Left cardiac atrium (tissue), 4 donors: ENCODE data around the gene MINDY3. TPM values are rescaled to one million over a fixed set of nuclear protein-coding genes. Genes with fewer than 3 reads are reported as not detected.
"Not testable (repeated sequence)": the region's sequence is repeated elsewhere in the genome, so short reads cannot be mapped to it uniquely, and the experiment has no call there.

Experiments
- ATAC-seq, 2 donors: fragments of 200-7000 bp; cut with Tn5 transposase; one replicate each; pipeline ENCODE4 v1.9.1; 2020; ENCODE audit warnings: mild to moderate bottlenecking in 2 of 2, moderate library complexity in 2 of 2
- DNase-seq: peaks from one replicate; pipeline ENCODE4 v3.0.0-alpha.2; 2020
- intact Hi-C, 2 donors: fragments of 100-400 bp; cut with DNase I; formaldehyde crosslinking; loops; one replicate each; pipeline versions ENCODE4 v1.14.1 to v1.15.1; 2022 to 2023
- total RNA-seq, 2 donors: library from RNA; stranded (reverse); fragmentation: NEBNext Ultra II Directional; extraction: Animal tissue kit (Norgen Biotek cat#: 25700); gene quantifications; one replicate each; pipeline ENCODE4 v1.2.1, GENCODE V29; 2021
- donor health status: DM: no; HTN: yes; CAD: no.
- donor health status: DM: no; HTN: yes; CAD: no; lungs with severe emphysema.
- donor health status: DM: yes; HTN: yes; CAD: no.
- donor health status: Dilated cardiomyopathy.

The MINDY3 gene
- total RNA-seq, 2 donors from 2014 or later = 19.9 to 29.7 TPM

- ATAC-seq = peak in 1 of 2 donors; percentile 48
- intact Hi-C loops = no loop called here
- DNase-seq = no peak
Measured at GRCh38 chr10:15859509-15859905, 800 bp downstream of the MINDY3 start.

GRCh38 chr10:15858861-15859281, 1.4 kb downstream of the MINDY3 start:
- ATAC-seq (no peak), DNase-seq (no peak)
- intact Hi-C loops = no loop called here

GRCh38 chr10:15857107-15857575, 3.2 kb downstream of the MINDY3 start:
- intact Hi-C loops = no loop called here
- ATAC-seq (no peak), DNase-seq (no peak)

DNA sequence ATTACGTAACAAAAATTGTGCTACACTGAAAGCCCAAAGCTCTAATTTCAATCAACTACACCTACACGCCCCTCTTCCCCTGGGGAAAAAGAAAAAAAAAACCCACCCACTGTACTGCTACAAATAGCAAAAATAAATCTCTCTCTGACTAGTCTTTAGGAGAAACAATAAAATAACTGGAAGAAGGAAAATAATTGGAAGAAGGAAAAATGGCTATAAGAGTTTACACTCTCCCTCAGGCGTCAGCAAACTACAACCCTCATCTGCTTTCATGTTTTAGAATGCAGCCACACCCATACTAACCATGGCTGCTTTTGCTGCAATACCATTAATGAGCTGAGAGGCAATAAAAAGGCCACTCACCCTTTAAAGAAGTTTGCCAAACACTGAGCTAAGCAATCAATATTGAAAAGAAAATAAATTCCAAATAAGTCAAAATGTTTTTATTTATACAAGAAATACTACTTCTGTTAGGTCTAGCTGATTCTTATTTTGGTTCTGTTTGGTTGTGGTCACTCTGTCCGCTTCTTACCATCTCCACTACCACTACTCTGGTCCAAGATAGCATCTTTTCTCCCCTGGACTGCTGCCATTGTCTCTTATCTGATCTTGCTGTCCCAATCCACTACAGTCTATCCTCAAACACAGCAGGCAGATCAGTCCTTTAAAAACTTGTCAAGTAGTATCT, 3.8 kb downstream of the MINDY3 start:
- intact Hi-C loops = no loop called here
- ATAC-seq (no peak), DNase-seq (no peak)

DNA sequence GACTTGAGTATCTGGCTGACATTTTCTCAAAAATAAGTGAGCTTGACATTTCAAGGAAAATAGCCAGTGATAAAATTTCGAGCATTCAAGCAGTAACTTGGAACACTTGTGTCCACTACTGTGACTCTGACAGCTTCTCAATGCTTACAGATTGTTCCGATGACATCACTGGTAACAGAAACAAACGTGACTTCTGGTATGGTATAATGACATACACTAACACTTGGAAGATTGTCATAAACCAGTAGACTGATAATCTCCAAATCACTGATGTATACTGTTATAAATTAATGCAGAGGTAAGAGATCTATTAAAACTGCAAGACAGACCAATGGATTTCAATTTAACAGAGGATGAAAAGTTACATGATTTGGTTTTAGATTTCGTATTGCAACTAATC, 6.5 kb downstream of the MINDY3 start:
- DNase-seq (no peak), ATAC-seq (no peak)
- intact Hi-C loops = no loop called here

DNA sequence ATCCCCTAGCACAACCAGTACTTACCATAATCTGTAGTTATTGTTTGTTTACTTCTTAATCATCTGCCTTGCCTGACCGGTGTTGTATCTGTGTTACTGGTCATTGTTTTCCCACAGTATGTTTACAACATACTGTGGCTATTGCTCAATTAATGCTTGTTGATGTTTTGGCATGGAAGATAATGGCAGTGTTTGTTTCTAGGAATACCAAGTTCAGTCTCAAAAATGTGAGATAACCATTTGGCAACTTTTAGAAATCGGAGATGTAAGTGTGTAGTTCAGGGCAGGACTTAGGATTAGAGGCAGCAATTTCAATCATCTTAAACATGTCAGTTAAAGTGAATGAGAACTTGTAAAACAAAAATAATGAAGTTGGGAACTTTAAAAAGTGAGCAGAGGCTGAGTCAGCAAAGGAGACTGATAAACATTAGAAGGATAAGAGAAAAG, 8.2 kb downstream of the MINDY3 start:
- intact Hi-C loops = no loop called here
- ATAC-seq (no peak), DNase-seq (no peak)

DNA sequence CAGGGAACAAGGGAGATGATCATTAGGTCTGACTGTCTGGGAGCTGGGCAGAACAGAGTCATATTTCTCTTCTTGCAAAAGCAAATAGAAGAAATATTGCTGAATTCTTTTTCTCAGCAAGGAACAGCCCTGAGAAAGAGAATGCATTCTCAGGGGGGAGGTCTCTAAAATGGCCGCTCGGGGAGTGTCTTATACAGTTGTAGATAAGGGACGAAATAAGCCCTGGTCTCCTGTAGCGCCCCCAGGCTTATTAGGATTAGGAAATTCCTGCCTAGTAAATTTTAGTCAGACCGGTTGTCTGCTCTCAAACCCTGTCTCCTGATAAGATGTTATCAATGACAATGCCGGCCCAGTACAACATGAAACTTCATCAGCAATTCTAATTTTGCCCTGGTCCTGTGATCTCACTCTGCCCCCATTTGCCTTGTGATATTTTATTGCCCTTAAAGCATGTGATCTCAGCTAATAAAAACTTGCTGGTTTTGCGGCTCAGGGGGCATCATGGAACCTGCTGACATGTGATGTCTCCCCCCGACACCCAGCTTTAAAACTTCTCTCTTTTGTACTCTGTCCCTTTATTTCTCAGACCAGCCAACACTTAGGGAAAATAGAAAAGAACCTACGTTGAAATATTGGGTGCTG, 9.8 kb downstream of the MINDY3 start:
- DNase-seq, intact Hi-C loops, ATAC-seq: not testable (repeated sequence)

DNA sequence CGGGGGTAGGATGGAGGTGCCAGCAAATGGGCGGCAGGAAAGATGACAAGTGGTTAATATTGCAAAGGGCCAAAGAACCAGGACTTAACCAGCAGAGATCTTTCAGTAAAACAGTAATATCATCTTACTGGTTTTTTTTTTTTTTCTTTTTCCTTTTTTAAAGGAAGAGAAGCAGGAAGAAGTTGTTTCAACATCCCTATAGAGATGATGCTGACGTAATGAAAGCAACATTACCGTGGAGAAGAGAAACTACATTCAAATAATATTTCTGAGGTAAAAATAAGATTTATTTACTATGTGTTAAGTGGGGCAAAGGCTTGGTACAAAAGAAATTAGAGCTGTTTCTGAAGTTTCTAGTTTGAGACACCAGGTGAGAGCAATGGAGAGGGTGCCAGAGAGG, 11.0 kb downstream of the MINDY3 start:
- ATAC-seq (no peak), DNase-seq (no peak)
- intact Hi-C loops = no loop called here

DNA sequence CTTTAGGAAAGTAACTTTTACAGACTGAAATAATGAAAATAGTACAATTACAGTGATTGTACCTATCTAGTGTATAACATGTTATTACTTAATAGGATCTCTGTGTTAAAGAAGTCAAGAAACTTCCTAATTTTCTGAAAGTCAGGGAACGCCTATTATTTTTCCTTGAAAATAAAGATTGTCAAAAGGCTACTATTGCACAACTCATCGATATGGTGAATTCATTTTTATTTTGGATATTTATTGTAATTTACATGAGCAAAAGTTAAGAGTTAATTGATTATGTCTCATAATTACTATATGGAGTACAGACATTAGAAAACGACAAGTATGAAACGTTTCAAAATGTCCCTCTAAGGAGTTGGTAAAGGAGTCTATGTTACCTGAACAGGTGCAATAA, 12.8 kb downstream of the MINDY3 start:
- no peak for ATAC-seq
- intact Hi-C loops = no loop called here
- DNase-seq = no peak

GRCh38 chr10:15844517-15844916, 15.8 kb downstream of the MINDY3 start:
- intact Hi-C loops = no loop called here
- DNase-seq = no peak

GRCh38 chr10:15843695-15844094, 16.6 kb downstream of the MINDY3 start:
- intact Hi-C loops = no loop called here
- DNase-seq (no peak), ATAC-seq (no peak)

More at GRCh38 chr10:15844517-15844916, 15.8 kb downstream of the MINDY3 start:
- ATAC-seq = no peak

DNA sequence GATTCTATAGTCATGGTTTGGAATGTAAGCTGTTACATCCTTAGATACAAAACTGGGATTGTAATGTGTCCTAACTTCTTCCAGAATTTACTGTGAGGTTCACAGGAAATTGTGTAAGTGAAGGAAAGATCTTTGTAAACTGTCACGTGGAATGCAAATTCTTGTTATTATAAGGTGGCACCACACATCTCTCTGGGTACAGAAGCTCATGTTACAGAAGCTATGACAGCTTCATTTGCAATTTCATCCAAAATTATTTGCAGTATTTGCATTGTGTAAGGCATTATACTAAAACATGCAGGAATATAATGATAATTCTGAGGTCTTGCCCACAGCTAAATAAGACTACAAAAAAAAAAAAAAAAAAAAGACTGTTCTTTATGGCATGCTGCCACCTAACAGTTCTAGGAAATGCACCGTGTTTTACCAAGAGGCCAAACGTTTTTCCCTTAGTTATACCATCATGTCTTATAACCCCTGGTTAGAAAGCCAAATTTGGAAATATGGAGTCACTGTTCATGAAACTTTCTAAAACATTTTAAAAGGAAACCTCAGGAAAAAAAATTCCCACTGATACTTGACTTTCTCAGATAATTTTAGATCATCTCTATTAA, 17.6 kb downstream of the MINDY3 start:
- intact Hi-C loops = no loop called here

DNA sequence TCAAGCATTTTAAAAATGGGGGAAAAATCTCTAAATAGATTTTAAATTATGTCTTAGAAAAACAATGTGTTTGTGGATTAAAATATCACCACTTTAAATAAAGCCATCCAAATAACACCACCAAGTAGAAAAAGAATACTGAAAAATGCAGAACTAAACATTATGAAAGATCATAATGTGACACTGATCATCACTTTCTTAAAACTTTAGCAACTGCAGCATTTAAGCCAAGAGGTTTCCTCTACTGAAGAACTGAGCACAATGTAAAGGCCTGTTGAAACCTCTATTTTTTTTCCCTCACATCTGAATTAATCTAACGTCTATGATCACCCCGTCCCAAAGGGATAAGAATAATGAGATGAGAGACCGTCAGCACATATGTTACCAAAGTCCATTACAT, 18.6 kb downstream of the MINDY3 start:
- ATAC-seq = no peak
- intact Hi-C loops = no loop called here
- no peak for DNase-seq

More for the DNA sequence above, 17.6 kb downstream of the MINDY3 start:
- DNase-seq (no peak), ATAC-seq (no peak)

DNA sequence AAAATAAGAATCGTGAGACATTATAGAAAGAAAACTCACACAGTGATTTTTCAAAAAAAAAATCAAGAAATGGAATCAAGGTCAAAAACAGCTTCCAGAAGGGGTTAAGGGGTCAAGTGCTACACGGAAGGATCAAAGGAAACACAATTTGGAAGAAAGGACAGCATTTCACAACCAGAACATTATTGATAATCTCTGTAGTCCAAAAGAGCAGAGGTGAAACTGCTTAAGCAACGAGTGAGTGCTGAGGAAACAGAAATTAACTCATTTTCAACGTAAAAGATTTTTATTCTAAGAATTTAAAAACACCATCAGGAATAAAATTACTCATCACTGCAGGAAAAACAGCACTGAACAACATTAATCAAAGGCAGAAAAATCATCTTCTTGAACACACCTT, 23.5 kb downstream of the MINDY3 start:
- DNase-seq (no peak), ATAC-seq (no peak)
- intact Hi-C loops = no loop called here

DNA sequence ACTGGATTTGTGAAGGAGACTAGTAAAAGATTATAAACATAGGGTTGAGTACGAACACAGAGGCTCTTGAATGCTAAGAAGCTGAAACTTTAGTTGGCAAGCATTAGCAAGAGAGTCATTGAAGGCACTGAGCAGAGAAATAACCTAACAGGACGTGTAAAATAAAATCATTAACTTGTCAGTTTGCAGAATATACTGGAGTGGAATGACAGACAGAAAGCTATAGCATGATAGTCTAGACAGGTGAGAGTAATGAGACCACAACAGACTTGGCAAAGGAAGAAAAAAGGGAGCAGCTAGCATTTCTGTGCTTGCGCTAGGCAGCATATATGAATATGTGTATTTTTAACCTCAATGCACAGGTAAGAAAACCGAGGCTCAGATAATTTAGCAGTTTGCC, 30.8 kb downstream of the MINDY3 start:
- no peak for DNase-seq
- ATAC-seq = no peak
- intact Hi-C loops = no loop called here

GRCh38 chr10:15824498-15824897, 35.8 kb downstream of the MINDY3 start:
- intact Hi-C loops = loop anchor here (5.0 kb wide), 2 partner anchors 387 to 392 kb away; no protein-coding TSS in a partner anchor
- DNase-seq (no peak), ATAC-seq (no peak)

DNA sequence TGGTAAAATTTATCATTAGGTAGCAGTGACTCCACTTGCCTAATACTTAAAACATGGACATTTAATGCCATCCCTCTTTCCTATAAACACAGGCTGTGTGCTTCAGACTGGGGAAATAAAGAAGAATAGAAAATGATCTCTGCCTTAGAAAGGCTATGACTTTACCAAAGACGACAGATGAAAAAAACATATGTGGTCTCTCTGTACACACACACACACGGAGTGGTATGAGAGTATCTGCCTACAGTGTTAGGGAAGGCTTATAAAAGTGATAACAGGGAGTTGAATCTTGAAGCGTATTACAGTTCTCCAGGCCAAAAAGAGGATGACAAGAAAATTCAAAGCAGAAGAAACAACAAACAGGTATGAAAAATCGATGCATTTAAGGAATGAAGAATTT, 38.2 kb downstream of the MINDY3 start:
- ATAC-seq (no peak), DNase-seq (no peak)
- intact Hi-C loops = loop anchor here (5.0 kb wide), 2 partner anchors 385 to 390 kb away; no protein-coding TSS in a partner anchor

DNA sequence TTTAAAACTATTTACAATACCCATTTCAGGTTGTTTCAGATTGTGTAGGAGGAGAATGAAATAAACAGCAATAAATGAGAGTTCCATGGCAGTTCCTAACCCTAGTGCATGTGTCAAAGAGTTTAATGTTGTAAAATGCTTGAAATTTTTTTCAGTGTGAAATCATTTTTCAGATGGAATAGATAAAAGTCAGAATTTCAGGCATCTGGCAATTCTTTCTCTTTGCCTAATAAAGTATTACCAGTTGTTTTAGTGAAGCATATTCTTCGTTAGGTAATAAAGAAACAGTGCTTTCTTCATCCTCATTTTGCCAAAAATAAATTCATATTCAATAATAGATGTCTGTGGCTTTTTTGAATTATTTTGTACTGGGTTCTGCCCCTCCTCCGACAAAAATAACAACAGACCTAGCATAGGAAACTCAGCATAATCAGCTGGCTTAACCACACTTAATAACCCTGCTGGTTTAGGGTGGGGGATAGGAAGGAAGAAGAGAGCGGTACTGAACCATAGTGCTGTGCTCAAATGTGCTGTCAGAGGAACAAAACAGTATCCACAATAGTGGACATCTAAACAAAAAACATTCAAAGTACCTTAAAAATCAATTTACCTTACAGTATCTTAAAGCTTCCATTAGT, 39.1 kb downstream of the MINDY3 start:
- ATAC-seq (no peak), DNase-seq (no peak)
- intact Hi-C loops = loop anchor here (5.0 kb wide), 2 partner anchors 384 to 389 kb away; no protein-coding TSS in a partner anchor

DNA sequence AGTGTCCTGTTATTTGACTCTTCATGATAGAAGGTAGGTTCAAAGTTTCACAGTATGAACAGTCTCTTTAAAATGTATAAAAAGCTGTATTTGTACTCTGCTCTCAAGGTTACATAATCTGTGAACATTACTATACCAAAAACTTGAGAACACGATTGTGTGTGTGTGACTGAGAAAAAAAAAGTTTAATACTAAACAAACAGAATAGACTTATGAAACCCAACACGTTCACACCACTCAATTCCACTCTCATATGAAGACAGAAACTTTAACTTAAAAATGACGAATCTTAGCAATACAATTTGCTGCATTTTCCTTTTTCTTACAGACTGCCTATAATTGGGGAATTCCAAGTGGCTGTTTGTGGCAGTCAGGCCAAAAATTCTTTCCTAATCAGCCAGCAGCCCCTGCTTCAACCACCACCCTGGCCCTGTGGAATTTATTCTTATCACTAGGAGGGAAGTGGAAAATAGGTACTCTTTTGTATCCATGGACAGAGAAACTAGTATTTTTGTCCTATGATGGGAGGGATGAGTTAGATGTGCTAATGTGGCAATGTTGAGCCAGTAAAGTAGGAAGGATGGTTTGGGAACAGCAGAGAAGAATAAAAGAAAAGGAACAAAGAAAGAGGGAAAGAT, 42.8 kb downstream of the MINDY3 start:
- ATAC-seq = no peak
- intact Hi-C loops = no loop called here
- DNase-seq = no peak
